Heart right ventricle (tissue), 16 donors: Measurements from ENCODE around the gene SEC14L5. TPM values are rescaled to one million over a fixed set of nuclear protein-coding genes. Genes with fewer than 3 reads are reported as not detected.

Experiments
- ATAC-seq, 8 donors: fragments of 200-7000 bp; cut with Tn5 transposase; one replicate each; pipeline ENCODE4 v1.9.1; 2020; ENCODE audit warnings: mild to moderate bottlenecking in 8 of 8, moderate library complexity in 8 of 8, moderate number of reproducible peaks in 1 of 8
- DNase-seq, 2 donors: peaks; one replicate each; pipeline ENCODE4 v3.0.0-alpha.2; 2020
- H3K27ac ChIP-seq, 10 donors: fragments of 200-600 bp; sonication (generic) in 2 of 10; one replicate each; pipeline versions ENCODE4 v1.5.0 to v1.8.0; 2020 to 2022; ENCODE audit warnings: mild to moderate bottlenecking in 3 of 10
- H3K27me3 ChIP-seq, 7 donors: fragments of 200-600 bp; one replicate each; pipeline ENCODE4 v1.8.0; 2021 to 2022; ENCODE audit warnings: mild to moderate bottlenecking in 2 of 7
- H3K36me3 ChIP-seq, 9 donors: fragments of 200-600 bp; sonication (generic) in 1 of 9; one replicate each; pipeline versions ENCODE4 v1.5.0 to v1.8.0; 2020 to 2022; ENCODE audit warnings: mild to moderate bottlenecking in 2 of 9
- H3K4me1 ChIP-seq, 9 donors: fragments of 200-600 bp; sonication (generic) in 1 of 9; one replicate each; pipeline versions ENCODE4 v1.5.0 to v1.8.0; 2020 to 2022; ENCODE audit warnings: mild to moderate bottlenecking in 4 of 9
- H3K4me3 ChIP-seq, 10 donors: fragments of 200-600 bp; sonication (generic) in 2 of 10; one replicate each; pipeline versions ENCODE4 v1.5.0 to v1.8.0; 2020 to 2022; ENCODE audit warnings: mild to moderate bottlenecking in 7 of 10, moderate library complexity in 2 of 10
- H3K9me3 ChIP-seq, 11 donors: fragments of 200-600 bp in 10 of 11; sonication (generic) in 2 of 11; one replicate each; pipeline versions ENCODE4 v1.5.0 to v1.8.0; 2013 to 2022; ENCODE audit warnings: mild to moderate bottlenecking in 2 of 11, control low read depth in 1 of 11, moderate library complexity in 1 of 11
- WGBS, 2 donors: extraction: QIAGEN DNeasy Blood & Tissue Kit; methylation state at CpG; one replicate each; pipeline ENCODE4 v1.1.7; 2013; ENCODE audit warnings: inconsistent platforms in 1 of 2; 5-methylcytosine and 5-hydroxymethylcytosine counted together
- intact Hi-C, 10 donors: fragments of 100-400 bp; cut with DNase I; formaldehyde crosslinking; loops; one replicate each; pipeline versions ENCODE4 v1.11.1 to v1.14.2; 2022
- polyA plus RNA-seq, 2 donors: library from polyadenylated mRNA; stranded (reverse); fragments of 200-250 nt; gene quantifications; one replicate each; pipeline ENCODE4 v1.2.3, GENCODE V29; 2013
- total RNA-seq, 10 donors: library from RNA; stranded (reverse); fragmentation: NEBNext Ultra II Directional in 3 of 10; extraction: Animal tissue kit (Norgen Biotek cat#: 25700) in 3 of 10; gene quantifications; one replicate each; pipeline versions ENCODE4 v1.2.1 to v1.2.4, GENCODE V29; 2021 to 2023
- TF ChIP-seq, protein P1 (sequence below), 9 donors: fragments of 200-600 bp; sonication (generic) in 2 of 9; IDR thresholded peaks; one replicate each; pipeline versions ENCODE4 v1.5.0 to v1.8.0; 2021 to 2022; ENCODE audit warnings: antibody characterized with exemption in 9 of 9, mild to moderate bottlenecking in 5 of 9, moderate library complexity in 1 of 9
- donor health status: Arrhythmogenic right ventricular cardiomyopathy.
- donor health status: ischemic (EF 13 %, LVEDD 7.1; RV severe dilation, severe dysfunction).
- donor health status: healthy with polysubstance abuse.
- donor health status: DM: no; HTN: yes; CAD: no.
- donor health status: DM: no; HTN: no; CAD: no.
- donor health status: ischemic (EF 25% LVEDD 6.9; RV normal size, moderate dysfunction).
- donor health status: ischemic (EF 25% LVEDD 5.7; RV mildly dilated, moderate dysfunction).
- donor health status: healthy.
- donor health status: DM: yes; HTN: yes; CAD: no.
- donor health status: Ischemic cardiomyopathy.
- donor health status: ischemic (EF 35%, LVEDD 5.7; RV mildly dilated, moderate dysfunction).
- donor health status: nonischemic (EF 11% LVEDD 7.7; RV severe dilation, severe dysfunction).
- donor health status: DM: yes; HTN: yes; CAD: no.
- donor health status: PGD.
- donor health status: ischemic (EF 29% LVEDD 5.4; RV normal size, mild dysfunction).
- donor health status: nonischemic (EF 23%, LVEDD 6.1; RV moderate dilation, normal function).

Gene SEC14L5
- total and polyA plus RNA-seq, 12 donors = 0.04 to 28.4 (median 11.0) TPM

DNA sequence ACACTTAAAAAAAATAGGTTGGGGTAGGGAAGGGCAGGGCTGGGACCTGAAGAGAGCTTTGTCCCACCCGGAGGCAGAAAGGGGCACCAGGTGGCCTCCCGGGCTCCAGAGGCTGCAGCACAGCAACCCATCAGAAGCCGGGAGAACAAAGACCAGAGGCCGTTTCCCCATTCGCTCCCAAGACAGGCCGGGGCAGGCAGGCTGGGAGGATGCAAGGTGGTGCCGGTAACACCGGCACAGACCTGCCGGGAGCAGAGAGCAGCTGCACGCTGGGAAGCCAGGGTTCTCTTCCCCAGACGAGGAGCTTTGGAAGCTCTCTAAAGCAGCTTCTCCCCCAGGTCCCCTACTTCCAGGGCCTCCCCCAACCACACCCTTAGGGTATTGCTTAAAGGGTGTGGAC is 26.7 kb upstream of the SEC14L5 start:
- H3K4me1 ChIP-seq = peaks cover 4 to 20% (median 15%) of the 10 kb centered on the region in 9 donors
- H3K27ac ChIP-seq = no peak overlapping the region
- peaks cover 0 to 18% (median 11%) of the 10 kb centered on the region in 11 donors for H3K9me3 ChIP-seq
- ATAC-seq = no peak
- intact Hi-C loops = no loop called here
- H3K36me3 ChIP-seq = no peaks in the 10 kb centered on the region
- TF ChIP-seq, protein P1, sequence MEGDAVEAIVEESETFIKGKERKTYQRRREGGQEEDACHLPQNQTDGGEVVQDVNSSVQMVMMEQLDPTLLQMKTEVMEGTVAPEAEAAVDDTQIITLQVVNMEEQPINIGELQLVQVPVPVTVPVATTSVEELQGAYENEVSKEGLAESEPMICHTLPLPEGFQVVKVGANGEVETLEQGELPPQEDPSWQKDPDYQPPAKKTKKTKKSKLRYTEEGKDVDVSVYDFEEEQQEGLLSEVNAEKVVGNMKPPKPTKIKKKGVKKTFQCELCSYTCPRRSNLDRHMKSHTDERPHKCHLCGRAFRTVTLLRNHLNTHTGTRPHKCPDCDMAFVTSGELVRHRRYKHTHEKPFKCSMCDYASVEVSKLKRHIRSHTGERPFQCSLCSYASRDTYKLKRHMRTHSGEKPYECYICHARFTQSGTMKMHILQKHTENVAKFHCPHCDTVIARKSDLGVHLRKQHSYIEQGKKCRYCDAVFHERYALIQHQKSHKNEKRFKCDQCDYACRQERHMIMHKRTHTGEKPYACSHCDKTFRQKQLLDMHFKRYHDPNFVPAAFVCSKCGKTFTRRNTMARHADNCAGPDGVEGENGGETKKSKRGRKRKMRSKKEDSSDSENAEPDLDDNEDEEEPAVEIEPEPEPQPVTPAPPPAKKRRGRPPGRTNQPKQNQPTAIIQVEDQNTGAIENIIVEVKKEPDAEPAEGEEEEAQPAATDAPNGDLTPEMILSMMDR (IDR thresholded peaks at IDR 0.05) = no peak
- no peak for DNase-seq
- H3K27me3 ChIP-seq = peaks cover 0 to 23% (median 12%) of the 10 kb centered on the region in 7 donors
- WGBS, 2 donors = 84 to 90% methylated on average over 11 of the region's 11 CpGs
- no peak overlapping the region for H3K4me3 ChIP-seq

DNA sequence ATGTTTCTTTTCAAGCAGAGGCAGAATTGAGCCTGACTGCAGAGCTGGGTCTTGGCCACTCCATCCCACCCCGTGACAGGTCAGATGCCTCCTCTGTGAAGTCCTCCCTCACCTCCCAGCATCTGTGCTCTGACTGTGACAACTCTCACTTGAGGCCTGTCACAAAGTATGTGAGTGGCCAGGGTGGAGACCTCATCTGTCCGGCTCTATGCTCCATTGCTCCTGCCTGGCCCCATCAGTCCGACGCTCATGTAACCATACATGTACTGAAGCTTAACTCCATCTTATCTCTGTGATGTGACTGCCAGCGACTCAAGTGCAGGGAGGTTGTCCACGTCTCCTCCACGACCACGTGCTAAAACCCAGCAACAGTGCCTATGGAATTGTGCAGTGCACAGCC is 24.7 kb upstream of the SEC14L5 start:
- ATAC-seq = no peak
- WGBS, 2 donors = 37 to 43% methylated on average over 8 of the region's 8 CpGs
- H3K36me3 ChIP-seq = no peaks in the 10 kb centered on the region
- H3K27ac ChIP-seq = no peak overlapping the region
- intact Hi-C loops = no loop called here
- no peaks in the 10 kb centered on the region for H3K9me3 ChIP-seq
- TF ChIP-seq, protein P1 (IDR thresholded peaks at IDR 0.05) = no peak
- peaks cover 0 to 44% (median 18%) of the 10 kb centered on the region in 7 donors for H3K27me3 ChIP-seq
- peaks cover 8 to 23% (median 18%) of the 10 kb centered on the region in 9 donors for H3K4me1 ChIP-seq
- no peak for DNase-seq
- H3K4me3 ChIP-seq = no peak overlapping the region

DNA sequence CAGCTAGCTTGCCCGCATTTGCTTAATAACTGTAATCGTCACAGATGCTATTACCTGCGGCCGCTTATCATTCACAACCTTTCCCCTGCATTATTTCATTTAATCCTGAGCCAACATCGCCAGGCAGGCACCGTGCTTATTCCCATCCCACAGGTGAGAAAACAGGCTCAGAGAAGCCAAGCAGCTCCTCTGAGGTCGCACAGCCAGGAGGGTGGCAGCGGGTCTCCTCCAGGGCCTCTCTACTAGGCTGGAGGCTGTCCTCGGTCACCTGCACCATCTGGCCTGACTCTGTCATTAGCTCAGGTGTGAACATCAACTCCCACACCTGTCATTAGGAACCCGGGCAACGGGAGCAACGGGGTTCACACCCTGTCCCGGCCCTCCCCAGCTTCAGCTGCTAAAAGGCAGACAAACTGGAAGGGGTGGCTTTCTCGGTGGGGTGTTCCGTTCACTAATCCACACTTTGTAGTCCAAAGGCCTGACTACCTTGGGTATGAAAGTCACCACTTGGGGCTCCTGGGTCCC is 24.2 kb upstream of the SEC14L5 start:
- H3K27ac ChIP-seq = no peak overlapping the region
- H3K36me3 ChIP-seq = no peaks in the 10 kb centered on the region
- 88 to 89% methylated on average over 15 of the region's 15 CpGs for WGBS, 2 donors
- H3K9me3 ChIP-seq = no peaks in the 10 kb centered on the region
- peaks cover 0 to 48% (median 18%) of the 10 kb centered on the region in 7 donors for H3K27me3 ChIP-seq
- peaks cover 8 to 23% (median 18%) of the 10 kb centered on the region in 9 donors for H3K4me1 ChIP-seq
- intact Hi-C loops = no loop called here
- TF ChIP-seq, protein P1 (IDR thresholded peaks at IDR 0.05) = no peak
- H3K4me3 ChIP-seq = no peak overlapping the region
- ATAC-seq (no peak), DNase-seq (no peak)

DNA sequence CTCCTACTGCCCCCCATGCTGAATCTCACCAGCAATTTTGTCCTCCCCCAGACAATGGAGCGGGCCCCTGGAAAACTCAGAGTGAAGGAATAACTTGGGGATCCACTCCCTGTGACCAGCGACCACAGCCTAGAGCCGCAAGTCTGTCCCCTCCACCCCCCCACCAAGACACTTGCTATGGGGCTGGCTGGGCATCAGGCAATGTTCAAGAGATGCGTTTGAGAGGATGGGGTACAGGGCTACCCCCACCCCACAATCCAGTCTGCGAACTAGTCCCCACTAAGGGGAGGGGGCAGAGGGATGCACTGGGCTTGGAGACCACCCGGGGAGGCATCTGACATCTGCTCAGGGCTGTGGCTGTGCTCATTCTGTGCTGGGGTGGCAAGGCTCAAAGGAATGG is 23.5 kb upstream of the SEC14L5 start:
- 92 to 94% methylated on average over 6 of the region's 6 CpGs for WGBS, 2 donors
- peaks cover 0 to 48% (median 18%) of the 10 kb centered on the region in 7 donors for H3K27me3 ChIP-seq
- H3K9me3 ChIP-seq = no peaks in the 10 kb centered on the region
- no peak for DNase-seq
- intact Hi-C loops = no loop called here
- TF ChIP-seq, protein P1 (IDR thresholded peaks at IDR 0.05) = no peak
- no peak overlapping the region for H3K27ac ChIP-seq
- ATAC-seq = no peak
- no peak overlapping the region for H3K4me3 ChIP-seq
- H3K4me1 ChIP-seq = peaks cover 8 to 23% (median 18%) of the 10 kb centered on the region in 9 donors
- H3K36me3 ChIP-seq = no peaks in the 10 kb centered on the region
